HK-2 (cell line): ENCODE measurements around the gene VIPR2.

Experiments
- DNase-seq: peaks from one replicate; pipeline ENCODE4 v3.0.0-alpha.2; 2018; ENCODE audit not compliant: unreplicated experiment

Gene VIPR2

GRCh38 chr7:159157714-159158113, 13.0 kb upstream of the VIPR2 start:
- no peak for DNase-seq

- no peak for DNase-seq
Measured at GRCh38 chr7:159156436-159157245, 12.0 kb upstream of the VIPR2 start.

DNA sequence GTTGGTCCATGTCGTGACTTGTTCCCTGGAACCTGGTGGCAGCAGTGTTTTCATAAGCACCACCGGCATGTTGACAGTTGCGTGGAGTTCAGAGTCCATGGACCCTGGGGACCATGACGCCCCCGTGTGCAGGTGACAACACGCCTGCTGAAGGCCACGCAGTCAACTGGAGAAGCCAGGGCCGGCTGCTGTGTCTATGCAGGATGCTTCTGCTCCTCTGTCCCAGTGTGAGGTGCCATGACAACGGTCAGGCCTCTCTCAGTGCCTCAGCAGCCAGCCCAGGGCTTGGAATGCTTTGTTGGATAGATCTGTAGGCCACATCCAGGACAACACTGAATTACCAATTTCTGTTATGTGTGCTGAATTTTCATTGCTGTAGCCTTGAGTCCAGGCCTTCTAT, 10.7 kb upstream of the VIPR2 start:
- no peak for DNase-seq

- no peak for DNase-seq
Measured at GRCh38 chr7:159154243-159154642, 9.6 kb upstream of the VIPR2 start.

DNA sequence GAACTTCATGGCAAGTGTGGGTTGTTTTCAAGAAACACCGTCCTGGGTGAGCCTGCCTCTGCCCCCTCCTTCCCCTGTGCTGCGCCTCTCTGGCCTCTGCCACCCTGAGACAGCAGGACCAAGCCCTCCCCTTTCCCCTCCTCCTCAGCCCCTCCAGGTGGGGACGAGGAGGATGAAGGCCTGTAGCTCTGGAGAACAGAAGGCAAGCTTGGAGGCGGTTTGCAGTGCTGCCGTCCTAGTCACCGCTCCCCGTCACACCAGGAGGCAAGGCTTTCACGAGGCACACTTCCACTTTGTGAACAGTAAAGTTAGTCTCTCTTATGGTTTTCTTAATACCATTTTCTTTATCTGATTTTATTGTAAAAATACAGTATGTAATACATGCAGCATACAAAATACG, 8.8 kb upstream of the VIPR2 start:
- no peak for DNase-seq

DNA sequence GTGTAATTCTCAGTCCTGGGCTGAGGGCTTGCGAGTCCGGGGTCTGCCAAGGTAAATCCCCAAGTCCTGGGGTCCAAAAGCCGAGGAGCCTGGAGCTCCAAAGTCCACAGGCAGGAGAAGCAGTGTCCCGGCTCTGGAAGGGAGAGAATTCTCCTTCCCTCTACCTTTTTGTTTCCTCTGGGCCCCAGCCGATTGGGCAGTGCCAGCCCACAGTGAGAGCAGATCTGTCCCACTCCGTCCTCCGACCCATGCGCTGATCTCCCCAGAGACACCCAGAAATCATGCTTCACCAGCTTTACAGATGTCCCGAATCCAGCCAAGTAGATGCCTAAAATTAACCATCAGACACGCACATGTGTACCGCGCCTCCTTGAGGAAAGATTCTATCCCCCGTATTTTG, 8.1 kb upstream of the VIPR2 start:
- no peak for DNase-seq

DNA sequence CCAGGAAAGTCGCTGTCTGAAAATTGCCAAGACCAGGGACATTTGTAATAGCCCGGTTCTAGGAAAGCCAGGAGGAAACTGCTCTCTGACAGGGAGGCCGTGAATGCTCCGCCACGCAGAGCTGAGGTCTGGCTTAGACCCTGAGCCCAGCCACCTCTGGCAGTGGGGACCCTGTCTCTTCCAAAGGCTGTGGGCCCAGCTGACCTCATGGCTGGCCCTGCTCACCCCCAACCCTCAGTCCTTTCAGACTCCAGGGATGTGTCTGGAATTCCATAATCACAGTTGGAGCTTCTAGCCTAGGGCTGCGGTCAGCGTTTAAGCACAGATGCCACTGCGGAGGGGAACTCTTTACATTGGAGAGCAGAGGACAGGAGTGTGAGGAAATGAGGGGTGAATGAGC, 6.6 kb upstream of the VIPR2 start:
- DNase-seq = no peak

GRCh38 chr7:159149488-159149887, 4.8 kb upstream of the VIPR2 start:
- DNase-seq = no peak

DNA sequence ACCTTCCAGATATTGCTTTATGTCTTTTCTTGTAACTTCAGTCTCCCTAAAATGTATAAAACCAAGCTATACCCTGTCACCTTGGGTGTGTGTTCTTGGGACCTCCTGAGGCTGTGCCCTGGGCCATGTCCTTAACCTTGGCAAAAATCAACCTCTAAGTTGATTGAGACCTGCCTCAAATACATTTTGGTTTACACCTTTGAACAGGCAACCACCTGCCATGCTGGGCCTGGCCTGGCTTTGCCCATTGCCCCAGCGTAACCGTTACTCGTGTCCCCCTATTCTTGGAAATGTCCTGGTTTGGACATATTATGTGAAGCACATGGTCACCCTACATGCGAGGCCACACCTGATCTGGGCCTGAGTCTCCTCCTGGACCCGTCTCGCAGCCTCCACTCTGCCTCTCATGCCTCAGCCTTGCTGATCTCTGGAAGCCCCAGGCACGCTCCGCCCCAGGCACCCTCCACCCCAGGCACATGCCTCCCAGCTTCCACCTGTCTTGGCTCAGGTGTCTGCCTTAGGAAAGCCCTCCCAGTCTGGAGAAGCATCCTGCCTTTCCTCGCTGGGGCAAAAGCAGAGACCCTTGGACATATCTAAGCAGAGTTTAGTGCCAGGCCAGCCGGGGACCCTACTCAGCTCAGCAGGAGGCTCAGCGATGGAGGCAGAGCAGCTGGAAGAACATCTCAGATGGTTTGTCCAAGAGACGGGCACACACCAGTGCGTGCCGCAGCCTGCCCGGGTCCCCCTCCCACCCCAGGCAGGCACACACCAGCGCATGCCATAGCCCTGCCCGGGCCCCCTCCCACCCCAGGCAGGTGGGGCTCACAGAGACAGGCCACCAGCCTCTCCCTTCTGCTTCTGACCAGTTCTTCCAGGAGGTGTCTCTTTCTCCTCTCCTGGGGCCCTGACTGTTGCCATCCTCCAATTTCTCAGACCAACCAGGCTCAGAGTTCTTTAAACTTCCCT, 4.0 kb upstream of the VIPR2 start:
- no peak for DNase-seq

- no peak for DNase-seq
Measured at GRCh38 chr7:159147687-159148086, 3.0 kb upstream of the VIPR2 start.

GRCh38 chr7:159147246-159147645, 2.6 kb upstream of the VIPR2 start:
- DNase-seq = no peak

GRCh38 chr7:159146084-159146858, 1.6 kb upstream of the VIPR2 start:
- no peak for DNase-seq

- no peak for DNase-seq
Measured at GRCh38 chr7:159145490-159145855, 806 bp upstream of the VIPR2 start.

DNA sequence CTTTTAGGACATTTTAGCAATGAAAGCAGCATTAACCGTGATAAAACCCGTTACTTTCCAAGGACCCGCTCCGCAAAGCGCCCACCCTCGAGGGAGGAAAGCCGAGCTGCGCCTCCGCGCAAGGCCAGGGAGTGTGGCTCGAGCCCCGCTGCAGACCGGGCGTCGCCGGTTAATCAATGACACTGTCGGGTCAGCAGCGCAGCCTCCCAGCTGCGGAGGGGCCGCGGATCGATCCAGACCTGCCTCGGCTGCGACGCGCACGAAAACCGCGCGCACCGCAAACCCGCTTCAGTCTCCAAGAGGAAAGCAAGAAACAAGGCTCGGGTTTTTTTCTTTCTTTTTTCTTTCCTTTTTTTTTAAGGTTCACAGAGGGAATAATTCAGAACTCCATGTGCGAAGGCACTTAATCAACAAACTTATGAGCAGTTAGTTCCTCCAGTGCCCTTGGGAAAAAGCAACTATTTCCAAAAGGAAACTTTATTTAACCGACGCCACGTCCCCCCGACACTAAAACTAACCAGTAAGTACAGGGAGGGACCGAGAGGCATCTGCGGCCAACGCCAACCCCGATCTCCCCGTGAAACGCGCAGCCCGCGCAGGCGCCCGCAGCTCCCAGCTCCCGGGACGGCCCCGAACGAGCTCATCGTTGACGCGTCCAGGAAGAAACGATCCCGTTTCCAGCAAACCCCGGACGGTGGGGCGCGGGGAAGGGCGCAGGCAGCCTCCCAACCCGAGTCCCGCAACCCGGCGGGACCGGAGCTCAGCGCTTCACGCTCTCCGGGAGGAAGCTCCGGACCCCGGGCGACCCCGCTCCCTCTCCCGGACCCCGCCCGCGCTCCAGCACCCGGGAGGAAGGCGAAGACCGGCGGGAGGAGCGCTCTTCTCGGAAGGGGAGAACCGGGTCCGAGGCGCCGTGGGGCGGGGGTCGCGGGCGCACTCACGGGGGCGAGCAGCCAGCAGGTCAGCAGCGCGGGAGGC, 598 bp downstream of the VIPR2 start:
- DNase-seq = no peak

DNA sequence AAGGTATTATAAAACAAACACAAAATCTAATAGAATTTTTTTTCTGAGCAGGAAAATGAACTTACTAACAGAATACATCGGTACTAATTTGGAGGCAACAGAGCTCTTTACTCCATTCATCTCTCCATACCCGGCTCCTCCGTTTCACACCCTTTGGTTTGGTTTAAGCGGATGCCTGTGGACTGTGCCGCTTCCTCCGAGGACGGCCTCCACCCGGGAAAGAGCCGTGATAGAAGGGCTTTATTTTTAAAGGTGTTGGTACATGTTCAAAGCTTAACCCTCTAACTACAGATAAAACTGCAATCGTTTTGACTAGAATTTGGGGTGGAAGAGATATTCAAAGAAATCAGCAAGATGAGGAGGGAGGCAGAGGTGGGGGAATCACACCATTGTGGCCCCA, 1.9 kb downstream of the VIPR2 start:
- DNase-seq = no peak

DNA sequence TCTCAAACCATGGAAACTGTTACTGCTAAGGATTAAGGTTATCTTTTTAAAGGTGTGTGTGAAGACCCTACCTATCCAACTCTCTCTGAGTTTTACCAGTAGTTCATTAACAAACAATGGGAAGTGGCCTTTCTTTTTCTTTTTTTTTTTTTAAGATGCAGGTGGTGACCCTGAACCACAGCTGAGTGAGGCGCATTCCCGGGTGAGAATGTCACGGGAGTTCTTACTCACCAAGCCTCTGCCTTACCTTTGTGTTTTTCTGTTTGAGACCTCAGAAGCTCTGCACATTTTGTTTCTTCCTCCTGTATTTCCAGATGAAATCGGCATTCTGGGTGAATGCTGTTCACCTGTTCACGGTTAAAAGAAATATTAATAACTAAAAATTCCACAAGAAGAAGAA, 2.5 kb downstream of the VIPR2 start:
- no peak for DNase-seq

DNA sequence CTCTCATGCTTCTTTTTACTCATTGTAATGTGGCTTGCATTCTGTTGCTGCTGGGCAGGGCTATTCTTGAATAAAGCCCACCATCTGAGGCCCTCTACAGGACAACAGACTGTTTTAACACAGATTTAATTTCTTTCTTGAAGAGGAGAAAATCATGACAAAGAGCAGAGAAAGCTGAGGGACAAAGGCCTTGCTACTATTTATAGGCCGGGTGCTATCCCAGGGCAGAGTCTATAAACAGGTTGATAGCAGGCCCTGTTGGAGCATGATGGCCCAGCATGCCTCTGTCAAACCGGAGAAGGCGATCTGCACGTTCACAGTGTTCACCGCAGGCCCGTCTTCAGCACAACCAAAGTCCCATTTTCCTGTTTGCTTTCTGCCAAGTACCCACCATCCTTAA, 3.0 kb downstream of the VIPR2 start:
- DNase-seq = no peak

- no peak for DNase-seq
Measured at GRCh38 chr7:159141167-159141566, 3.5 kb downstream of the VIPR2 start.

DNA sequence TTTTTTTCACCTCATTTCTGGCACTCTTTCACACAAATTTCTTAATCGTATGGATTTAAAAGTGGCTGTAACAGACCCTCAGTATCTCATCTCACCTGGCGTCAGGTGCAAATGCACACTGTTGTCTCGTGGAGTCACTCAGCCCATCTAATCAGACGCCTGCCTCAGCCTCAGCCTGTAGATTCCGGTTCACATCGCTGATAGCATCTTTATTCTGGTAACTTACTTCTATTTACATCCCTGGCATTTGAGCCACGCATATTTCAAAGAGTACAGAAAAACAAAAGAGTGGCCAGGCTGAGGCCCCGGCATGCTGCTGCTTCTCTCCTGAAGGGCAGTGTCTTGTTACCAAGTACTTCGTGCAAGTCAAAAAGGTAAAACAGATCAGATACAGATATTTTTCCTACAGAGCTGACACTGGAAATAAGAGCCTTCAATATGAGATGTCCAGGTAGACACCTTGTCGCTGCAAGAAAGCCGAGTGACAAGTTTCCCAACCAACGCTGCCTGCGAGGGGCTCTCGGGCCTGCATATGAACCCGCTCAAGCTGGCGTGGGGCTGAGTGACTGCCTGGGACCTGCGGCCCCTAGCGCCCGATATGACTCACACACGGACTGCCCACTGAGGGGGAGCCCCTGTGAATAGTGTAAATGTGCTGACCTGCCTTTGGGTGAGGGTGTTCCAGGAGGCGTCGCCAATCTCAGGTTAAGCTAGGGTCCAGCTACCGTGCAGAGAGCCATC, 4.3 kb downstream of the VIPR2 start:
- DNase-seq = no peak

DNA sequence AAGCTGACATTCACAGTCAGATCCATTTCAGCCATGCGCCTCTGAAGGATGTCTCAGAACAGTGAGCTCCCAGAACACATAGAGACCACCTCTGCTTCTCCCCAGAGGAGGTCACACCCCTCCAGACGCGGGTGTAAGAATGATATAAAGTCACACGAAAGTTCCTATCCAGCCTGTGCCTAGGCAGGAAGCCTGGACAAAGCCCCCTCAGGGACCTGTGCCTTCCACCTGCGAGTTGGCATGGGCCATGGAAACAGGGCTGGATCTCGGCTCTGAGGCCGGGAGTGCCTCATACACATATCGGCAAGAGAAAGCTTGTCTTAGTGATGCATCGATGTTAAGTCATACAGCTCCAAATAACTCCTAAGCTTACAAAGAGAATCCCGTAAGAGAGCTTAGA, 5.0 kb downstream of the VIPR2 start:
- no peak for DNase-seq
